ENCODE measurements around the gene C16orf96. TPM values are rescaled to one million over a fixed set of nuclear protein-coding genes. Genes with fewer than 3 reads are reported as not detected.

Gene C16orf96
- total and polyA plus RNA-seq, 2 of the 8 experiments (the other 6 are each of a cell fraction or from before 2014, with no cell fraction given): 1.0 to 1.3 TPM

DNA sequence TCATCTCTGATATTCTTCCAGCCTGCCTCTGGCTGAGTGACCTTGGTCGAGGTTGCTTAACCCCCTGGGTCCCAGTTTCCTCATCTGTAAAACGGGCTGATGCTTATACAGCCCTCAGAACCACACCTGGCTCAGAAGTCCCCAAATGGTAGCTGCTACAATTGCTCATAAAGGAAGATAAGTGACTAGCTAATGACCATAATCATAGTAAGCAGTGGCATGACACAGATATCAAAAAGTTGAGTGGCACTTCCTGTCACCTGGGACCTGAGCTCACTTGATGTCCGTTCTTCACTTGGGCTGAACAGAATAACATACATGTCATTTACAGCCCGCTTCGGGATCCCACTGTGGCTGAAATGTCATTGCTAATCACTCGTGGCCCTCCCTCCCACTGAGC, 70.3 kb downstream of the C16orf96 start:
- Histone ChIP-seq H3K18ac (ENCODE audit: extremely low read depth, low read length) (no peak overlapping the region; the same call in 1 of the 2 replicates), H3K14ac (ENCODE audit: insufficient read length) (no peak overlapping the region), H4K8ac (ENCODE audit: extremely low read depth, insufficient read depth, low read length) (no peak overlapping the region), H3K36me3 (ENCODE audit: control insufficient read depth in 2 of 4, insufficient read depth in 4 of 4, low read length in 3 of 4) (no peaks in the 10 kb centered on the region), H2BK20ac (ENCODE audit: low read length) (no peak overlapping the region), H2BK5ac (ENCODE audit: low read depth, low read length) (no peak overlapping the region; the same call in 1 of the 2 replicates), H3K56ac (replicated peaks; ENCODE audit: insufficient read length, low read depth, low read length) (no peak overlapping the region), H3K23ac (ENCODE audit: insufficient read length) (no peak overlapping the region), H2BK120ac (replicated peaks; ENCODE audit: low read depth, low read length) (no peak overlapping the region), H3K9me3 (ENCODE audit: insufficient read depth in 2 of 2, low read depth in 1 of 2, low read length in 1 of 2) (no peaks in the 10 kb centered on the region), H4K91ac (replicated peaks; ENCODE audit: insufficient read length, low read length) (no peak overlapping the region), H3K9ac (replicated peaks in 1 of 4; ENCODE audit: extremely low read depth in 1 of 4, low read depth in 3 of 4, low read length in 3 of 4) (no peak overlapping the region; a peak in 1 of 7 replicates), H3K4me3 (ENCODE audit: extremely low read depth in 1 of 4, insufficient read depth in 2 of 4, low read depth in 3 of 4, low read length in 4 of 4) (peak overlapping the region in 3 of 4 experiments; percentile 72 to 97 (median 75); a peak in 5 of 8 replicates), H3K4ac (replicated peaks; ENCODE audit: insufficient read length, low read depth, low read length) (no peak overlapping the region), H4K5ac (ENCODE audit: insufficient read length, low read depth, low read length) (no peak overlapping the region), H3K27ac (ENCODE audit: low read depth, low read length) (no peak overlapping the region; the same call in 1 of the 2 replicates), H3K27me3 (replicated peaks in 1 of 4; ENCODE audit: control insufficient read depth in 3 of 4, extremely low read depth in 1 of 4, insufficient read depth in 3 of 4, low read length in 3 of 4) (no peaks in the 10 kb centered on the region), H3K4me2 (ENCODE audit: insufficient read depth in 1 of 2, low read depth in 2 of 2, low read length in 2 of 2) (peak overlapping the region; percentile 83 to 92; a peak in 2 of 4 replicates), H2BK12ac (ENCODE audit: low read depth, low read length) (no peak overlapping the region), H3K23me2 (ENCODE audit: low read depth, low read length) (peaks cover 2% of the 10 kb centered on the region; the same call in 1 of the 2 replicates), H4K20me1 (replicated peaks in 1 of 2; ENCODE audit: control insufficient read depth in 1 of 2, insufficient read depth in 2 of 2, low read length in 2 of 2) (peaks cover 0 to 8% of the 10 kb centered on the region in 2 experiments), H3K79me1 (ENCODE audit: low read depth, low read length) (peaks cover 20% of the 10 kb centered on the region), H3K4me1 (replicated peaks in 1 of 4; ENCODE audit: control insufficient read depth in 3 of 4, insufficient read depth in 4 of 4, low read length in 3 of 4) (peaks cover 0 to 7% (median 6%) of the 10 kb centered on the region in 4 experiments; a peak in 6 of 7 replicates), H3K79me2 (ENCODE audit: control insufficient read depth in 1 of 2, insufficient read depth in 2 of 2, low read length in 2 of 2) (peaks cover 13 to 49% of the 10 kb centered on the region in 2 experiments), H2AFZ (ENCODE audit: low read length) (no peak overlapping the region), H2BK15ac (ENCODE audit: low read length) (no peak overlapping the region; the same call in 1 of the 2 replicates), H2AK5ac (ENCODE audit: low read depth, low read length) (peak overlapping the region; percentile 79; the same call in 1 of the 2 replicates)
- no peak for FAIRE-seq
- 77% methylated on average over 6 of the region's 6 CpGs; no CpG with 5 or more reads in 1 of the 2 experiments for WGBS, 2 experiments (ENCODE audit: extremely low coverage in 1 of 2, insufficient coverage in 1 of 2, insufficient read length in 1 of 2, insufficient replicate concordance in 2 of 2, low coverage in 1 of 2, low lambda C conversion rate in 2 of 2, missing lambda C conversion rate in 1 of 2)
- POLR2A ChIA-PET (ENCODE audit: partially characterized antibody): interaction anchor here (0.6 to 4.8 kb wide), 2 partner anchors 12 to 115 kb away, joined by 3 to 69 read pairs; partner anchors contain the start of gene UBALD1
- DNase-seq (ENCODE audit: low read depth in 1 of 2, low spot score in 2 of 2): no peak
- TF ChIP-seq, protein P1, sequence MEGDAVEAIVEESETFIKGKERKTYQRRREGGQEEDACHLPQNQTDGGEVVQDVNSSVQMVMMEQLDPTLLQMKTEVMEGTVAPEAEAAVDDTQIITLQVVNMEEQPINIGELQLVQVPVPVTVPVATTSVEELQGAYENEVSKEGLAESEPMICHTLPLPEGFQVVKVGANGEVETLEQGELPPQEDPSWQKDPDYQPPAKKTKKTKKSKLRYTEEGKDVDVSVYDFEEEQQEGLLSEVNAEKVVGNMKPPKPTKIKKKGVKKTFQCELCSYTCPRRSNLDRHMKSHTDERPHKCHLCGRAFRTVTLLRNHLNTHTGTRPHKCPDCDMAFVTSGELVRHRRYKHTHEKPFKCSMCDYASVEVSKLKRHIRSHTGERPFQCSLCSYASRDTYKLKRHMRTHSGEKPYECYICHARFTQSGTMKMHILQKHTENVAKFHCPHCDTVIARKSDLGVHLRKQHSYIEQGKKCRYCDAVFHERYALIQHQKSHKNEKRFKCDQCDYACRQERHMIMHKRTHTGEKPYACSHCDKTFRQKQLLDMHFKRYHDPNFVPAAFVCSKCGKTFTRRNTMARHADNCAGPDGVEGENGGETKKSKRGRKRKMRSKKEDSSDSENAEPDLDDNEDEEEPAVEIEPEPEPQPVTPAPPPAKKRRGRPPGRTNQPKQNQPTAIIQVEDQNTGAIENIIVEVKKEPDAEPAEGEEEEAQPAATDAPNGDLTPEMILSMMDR (IDR thresholded peaks at IDR 0.05; ENCODE audit: control extremely low read depth in 1 of 3, insufficient read depth in 1 of 3, low read depth in 1 of 3, low read length in 3 of 3): no peak
- TF ChIP-seq POLR2AphosphoS5 (IDR thresholded peaks at IDR 0.05; ENCODE audit: low read depth, low read length): no peak
- no peak for TF ChIP-seq NRF1 (IDR thresholded peaks at IDR 0.05; ENCODE audit: low read depth, low read length)
- TF ChIP-seq CHD2 (IDR thresholded peaks at IDR 0.05; ENCODE audit: low read length): no peak
- TF ChIP-seq YY1 (IDR thresholded peaks at IDR 0.05; ENCODE audit: low read depth, low read length): no peak
- TF ChIP-seq BCL11A (IDR thresholded peaks at IDR 0.05; ENCODE audit: low read depth in 2 of 2, low read length in 2 of 2): no peak
- TF ChIP-seq BACH1 (IDR thresholded peaks at IDR 0.05; ENCODE audit: low read length): no peak
- CTCF ChIA-PET (ENCODE audit: partially characterized antibody): interaction anchor here (0.8 to 3.5 kb wide), 13 partner anchors 8 to 118 kb away, joined by 3 to 24 read pairs (median 3); no protein-coding TSS in a partner anchor

All from H1 (cell line).